Parathyroid adenoma (tissue), 2 donors: Measurements from ENCODE around the gene METTL26.

Experiments
- H2AFZ ChIP-seq: fragments of 300-600 bp; sonication (generic); one replicate; pipeline ENCODE4 v1.7.0; 2017; ENCODE audit warnings: antibody characterized with exemption, mild to moderate bottlenecking
- H3K27ac ChIP-seq: fragments of 300-600 bp; sonication (generic); one replicate; pipeline ENCODE4 v1.7.0; 2017
- H3K27me3 ChIP-seq: fragments of 300-600 bp; sonication (generic); one replicate; pipeline ENCODE4 v1.7.0; 2017; ENCODE audit warnings: low read length; ENCODE audit not compliant: control insufficient read depth, insufficient read depth
- H3K36me3 ChIP-seq: fragments of 300-600 bp; sonication (generic); one replicate; pipeline ENCODE4 v1.7.0; 2017; ENCODE audit warnings: low read length; ENCODE audit not compliant: control insufficient read depth, insufficient read depth
- H3K4me1 ChIP-seq: fragments of 300-600 bp; sonication (generic); one replicate; pipeline ENCODE4 v1.7.0; 2017; ENCODE audit warnings: control low read depth
- H3K4me2 ChIP-seq: fragments of 300-600 bp; sonication (generic); one replicate; pipeline ENCODE4 v1.7.0; 2017; ENCODE audit warnings: low read length
- H3K4me3 ChIP-seq: fragments of 300-600 bp; sonication (generic); one replicate; pipeline ENCODE4 v1.7.0; 2017; ENCODE audit warnings: low read depth, low read length
- H3K79me2 ChIP-seq: fragments of 300-600 bp; sonication (generic); one replicate; pipeline ENCODE4 v1.7.0; 2017; ENCODE audit warnings: control low read depth
- H3K9ac ChIP-seq: fragments of 300-600 bp; sonication (generic); one replicate; pipeline ENCODE4 v1.7.0; 2017; ENCODE audit warnings: mild to moderate bottlenecking
- H3K9me3 ChIP-seq: fragments of 300-600 bp; sonication (generic); one replicate; pipeline ENCODE4 v1.7.0; 2017; ENCODE audit warnings: low read length; ENCODE audit not compliant: control insufficient read depth
- CTCF ChIP-seq: fragments of 300-600 bp; sonication (generic); IDR thresholded peaks from one replicate; pipeline ENCODE4 v1.7.0; 2017; ENCODE audit warnings: antibody characterized with exemption, mild to moderate bottlenecking
- donor health status: primary hyperparathyroidism.

The METTL26 gene

GRCh38 chr16:588889-589657, 47.0 kb downstream of the METTL26 start:
- no peaks in the 10 kb centered on the region for H3K9me3 ChIP-seq
- TF ChIP-seq CTCF = no peak
- H3K9ac ChIP-seq = peak overlapping the region; percentile 58
- peak overlapping the region; percentile 91 for H2AFZ ChIP-seq
- peaks cover 34% of the 10 kb centered on the region for H3K4me1 ChIP-seq
- H3K4me2 ChIP-seq = peak overlapping the region; percentile 62
- H3K27me3 ChIP-seq = no peaks in the 10 kb centered on the region
- H3K79me2 ChIP-seq = peaks cover 11% of the 10 kb centered on the region
- H3K36me3 ChIP-seq = no peaks in the 10 kb centered on the region
- peak overlapping the region; percentile 94 for H3K4me3 ChIP-seq
- peak overlapping the region; percentile 95 for H3K27ac ChIP-seq

GRCh38 chr16:588639-588888, 47.5 kb downstream of the METTL26 start:
- Histone ChIP-seq H3K4me2 (peak overlapping the region; percentile 62), H3K4me1 (peaks cover 32% of the 10 kb centered on the region), H3K27me3 (no peaks in the 10 kb centered on the region), H3K36me3 (no peaks in the 10 kb centered on the region), H3K79me2 (peaks cover 11% of the 10 kb centered on the region), H3K4me3 (peak overlapping the region; percentile 94), H2AFZ (peak overlapping the region; percentile 91), H3K27ac (peak overlapping the region; percentile 56), H3K9me3 (no peaks in the 10 kb centered on the region), H3K9ac (peak overlapping the region; percentile 11)
- TF ChIP-seq CTCF = no peak

GRCh38 chr16:586645-587590, 49.2 kb downstream of the METTL26 start:
- H3K9me3 ChIP-seq = no peaks in the 10 kb centered on the region
- H3K9ac ChIP-seq = no peak overlapping the region

GRCh38 chr16:586047-586644, 50.0 kb downstream of the METTL26 start:
- no peak overlapping the region for H3K27ac ChIP-seq
- no peak for TF ChIP-seq CTCF
- no peaks in the 10 kb centered on the region for H3K27me3 ChIP-seq
- peaks cover 22% of the 10 kb centered on the region for H3K4me1 ChIP-seq
- H3K4me3 ChIP-seq = no peak overlapping the region
- H3K36me3 ChIP-seq = no peaks in the 10 kb centered on the region
- H2AFZ ChIP-seq = no peak overlapping the region
- peaks cover 4% of the 10 kb centered on the region for H3K79me2 ChIP-seq
- no peak overlapping the region for H3K9ac ChIP-seq
- H3K4me2 ChIP-seq = no peak overlapping the region
- no peaks in the 10 kb centered on the region for H3K9me3 ChIP-seq

More at GRCh38 chr16:586645-587590, 49.2 kb downstream of the METTL26 start:
- H2AFZ ChIP-seq = no peak overlapping the region
- no peak overlapping the region for H3K27ac ChIP-seq
- no peak overlapping the region for H3K4me2 ChIP-seq
- no peak overlapping the region for H3K4me3 ChIP-seq
- H3K36me3 ChIP-seq = no peaks in the 10 kb centered on the region
- peaks cover 4% of the 10 kb centered on the region for H3K79me2 ChIP-seq
- no peaks in the 10 kb centered on the region for H3K27me3 ChIP-seq
- H3K4me1 ChIP-seq = peaks cover 22% of the 10 kb centered on the region
- no peak for TF ChIP-seq CTCF
